ENCODE results near the gene PRKCI. TPM values are rescaled to one million over a fixed set of nuclear protein-coding genes. Genes with fewer than 3 reads are reported as not detected.

The PRKCI gene
- 45.8 and 66.6 TPM in 2 replicates for total RNA-seq

DNA sequence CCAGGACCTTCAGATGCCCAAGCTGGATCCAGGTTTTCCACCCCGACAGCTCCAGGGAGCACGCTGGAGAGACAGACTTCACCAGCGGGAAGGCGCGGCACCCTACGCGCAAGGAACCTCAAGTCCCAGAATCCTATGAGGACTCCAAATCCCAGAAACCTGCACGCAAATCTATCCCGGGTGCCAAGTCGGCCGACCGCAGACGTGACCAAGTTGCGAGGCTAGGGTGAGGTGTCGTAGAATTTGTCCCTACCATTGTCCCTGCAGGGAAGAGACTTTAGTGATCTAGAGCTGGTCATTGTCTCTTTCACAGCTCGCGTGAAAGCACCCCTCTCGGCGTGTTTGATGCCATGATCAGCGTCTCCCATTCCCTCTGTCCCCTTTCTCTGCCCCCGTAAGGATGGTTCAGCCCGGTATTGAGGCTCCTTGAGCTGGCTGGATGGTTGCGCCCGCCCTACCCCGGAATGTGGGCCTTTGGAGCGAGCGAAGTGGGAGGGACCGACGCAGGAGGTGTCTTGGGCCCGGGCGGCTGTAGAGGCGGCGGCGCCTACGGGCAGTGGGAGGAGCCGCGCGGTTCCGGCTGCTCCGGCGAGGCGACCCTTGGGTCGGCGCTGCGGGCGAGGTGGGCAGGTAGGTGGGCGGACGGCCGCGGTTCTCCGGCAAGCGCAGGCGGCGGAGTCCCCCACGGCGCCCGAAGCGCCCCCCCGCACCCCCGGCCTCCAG is at the start of gene PRKCI:
Gene PRKCI (plus strand): TSS at position 501 of the 723 bp plus-strand sequence. CDS start 246 bp downstream, outside the sequence.

DNA sequence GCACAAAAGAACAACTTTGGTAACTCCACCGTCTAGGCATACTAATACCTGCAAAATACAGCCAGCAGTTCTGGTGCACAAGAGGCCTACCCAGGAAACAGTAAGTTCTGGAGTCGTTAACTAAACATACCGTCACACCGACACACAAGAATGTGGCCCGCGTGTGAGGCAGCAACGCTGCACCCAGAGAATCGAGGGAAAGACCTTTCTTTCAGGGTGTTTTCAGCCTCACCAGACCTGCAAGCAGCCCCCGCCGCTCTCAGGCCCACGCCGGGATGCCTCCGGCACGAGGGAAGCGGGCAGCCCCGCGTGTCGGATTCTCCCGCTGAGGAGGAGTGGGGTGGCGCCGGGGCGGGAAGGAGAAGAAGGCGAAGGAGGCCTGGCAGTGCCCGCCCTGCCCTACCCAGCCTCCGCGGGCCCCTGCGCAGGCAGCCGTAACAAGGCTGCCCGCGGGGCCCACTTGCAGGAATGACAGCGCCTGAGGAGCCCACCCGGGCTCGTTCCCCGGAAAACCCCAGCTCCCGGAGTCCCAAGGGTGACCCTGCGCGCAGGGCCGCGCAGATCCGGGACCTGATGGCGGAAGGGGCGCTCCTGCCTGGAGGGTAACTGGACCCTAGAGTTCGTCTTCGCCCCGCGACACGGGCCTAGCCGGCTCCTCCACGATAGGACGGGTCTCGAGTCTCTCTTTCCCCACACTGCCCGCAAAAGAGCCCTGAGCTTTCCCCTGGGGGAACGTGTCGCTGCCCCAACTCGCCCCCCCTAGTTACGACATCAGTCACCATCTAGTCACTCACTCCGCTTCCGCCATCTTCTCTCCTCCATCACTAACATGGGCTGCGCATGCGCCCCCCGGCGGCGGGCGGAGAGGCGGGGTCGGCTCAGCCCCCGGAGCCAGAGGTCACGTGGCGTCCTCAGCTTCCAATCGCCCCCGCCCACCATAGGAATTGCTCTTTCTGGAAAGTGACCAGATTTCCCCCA is 41.0 kb upstream of the PRKCI start, which contains the start of gene PHC3:
Gene PHC3 (minus strand): TSS at position 826 of the 978 bp plus-strand sequence. CDS start 18 bp downstream, at position 808.

Other genes with a start within 250 kb of the PRKCI start
- 0.16 and 3.1 TPM in 2 replicates for gene GPR160, start 184.4 kb upstream of the PRKCI start, total RNA-seq
- gene PHC3, start 40.7 kb upstream of the PRKCI start, total RNA-seq = 14.4 and 17.7 TPM in 2 replicates
- gene SKIL, start 135.3 kb downstream of the PRKCI start, total RNA-seq = 17.3 and 20.2 TPM in 2 replicates
- gene CLDN11, start 196.4 kb downstream of the PRKCI start, total RNA-seq = 163 and 225 TPM in 2 replicates